ENCODE measurements around the gene BIRC7.

- TF ChIP-seq, protein P1, sequence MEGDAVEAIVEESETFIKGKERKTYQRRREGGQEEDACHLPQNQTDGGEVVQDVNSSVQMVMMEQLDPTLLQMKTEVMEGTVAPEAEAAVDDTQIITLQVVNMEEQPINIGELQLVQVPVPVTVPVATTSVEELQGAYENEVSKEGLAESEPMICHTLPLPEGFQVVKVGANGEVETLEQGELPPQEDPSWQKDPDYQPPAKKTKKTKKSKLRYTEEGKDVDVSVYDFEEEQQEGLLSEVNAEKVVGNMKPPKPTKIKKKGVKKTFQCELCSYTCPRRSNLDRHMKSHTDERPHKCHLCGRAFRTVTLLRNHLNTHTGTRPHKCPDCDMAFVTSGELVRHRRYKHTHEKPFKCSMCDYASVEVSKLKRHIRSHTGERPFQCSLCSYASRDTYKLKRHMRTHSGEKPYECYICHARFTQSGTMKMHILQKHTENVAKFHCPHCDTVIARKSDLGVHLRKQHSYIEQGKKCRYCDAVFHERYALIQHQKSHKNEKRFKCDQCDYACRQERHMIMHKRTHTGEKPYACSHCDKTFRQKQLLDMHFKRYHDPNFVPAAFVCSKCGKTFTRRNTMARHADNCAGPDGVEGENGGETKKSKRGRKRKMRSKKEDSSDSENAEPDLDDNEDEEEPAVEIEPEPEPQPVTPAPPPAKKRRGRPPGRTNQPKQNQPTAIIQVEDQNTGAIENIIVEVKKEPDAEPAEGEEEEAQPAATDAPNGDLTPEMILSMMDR (IDR thresholded peaks at IDR 0.05): no peak
- no peak for TF ChIP-seq POLR2A (IDR thresholded peaks at IDR 0.05)
Measured at GRCh38 chr20:63206878-63207277, 28.8 kb upstream of the BIRC7 start.

Measured in right lobe of liver (tissue), 4 donors.